PC-9 (cell line): Measurements from ENCODE around the gene RABL3. TPM values are rescaled to one million over a fixed set of nuclear protein-coding genes. Genes with fewer than 3 reads are reported as not detected.

Experiments used
- BruUV-seq: library from RNA; stranded (reverse); fragments of 400-500 nt; replicated peaks from 2 replicates; lab custom pipeline; 2021; lab: Mats Ljungman, UMichigan
- CTCF ChIA-PET: fragments of 300-600 bp; sonication (Branson Sonifier 250); formaldehyde crosslinking; loops from one replicate; lab custom pipeline; 2022; ENCODE audit warnings: antibody characterized with exemption; lab: Charles Lee
- POLR2A ChIA-PET: fragments of 300-600 bp; sonication (Branson Sonifier 250); formaldehyde crosslinking; loops from one replicate; lab custom pipeline; 2022; ENCODE audit warnings: antibody characterized with exemption; ENCODE audit not compliant: unreplicated experiment; lab: Charles Lee
- DNase-seq, 2 experiments: peaks; one replicate each; pipeline versions ENCODE4 v3.0.0 to v3.0.0-alpha.2; 2015 to 2022; ENCODE audit warnings: mixed read lengths in 1 of 2
- H2AFZ ChIP-seq: fragments of 200-600 bp; sonication (generic); 2 replicates; pipeline ENCODE4 v1.8.1; 2017; ENCODE audit warnings: antibody characterized with exemption
- H3F3A ChIP-seq: fragments of 200-600 bp; sonication (generic); 2 replicates; pipeline ENCODE4 v1.8.1; 2017; ENCODE audit warnings: antibody characterized with exemption, mild to moderate bottlenecking, low read depth; ENCODE audit not compliant: insufficient read depth
- H3K27ac ChIP-seq: fragments of 200-600 bp; sonication (generic); 2 replicates; pipeline ENCODE4 v1.6.1; 2016; ENCODE audit warnings: mixed run types
- H3K27me3 ChIP-seq: fragments of 200-600 bp; sonication (generic); 2 replicates; pipeline ENCODE4 v1.6.1; 2016; ENCODE audit warnings: low read depth, mixed run types; ENCODE audit not compliant: insufficient read depth
- H3K36me3 ChIP-seq: fragments of 200-600 bp; sonication (generic); 2 replicates; pipeline ENCODE4 v1.6.1; 2016; ENCODE audit warnings: low read depth, mixed run types
- H3K4me1 ChIP-seq: fragments of 200-600 bp; sonication (generic); replicated peaks from 2 replicates; pipeline ENCODE4 v1.6.1; 2016; ENCODE audit warnings: mixed run types; ENCODE audit not compliant: insufficient read depth
- H3K4me2 ChIP-seq: fragments of 200-600 bp; sonication (generic); 2 replicates; pipeline ENCODE4 v1.6.1; 2017; ENCODE audit warnings: mixed run types
- H3K4me3 ChIP-seq: fragments of 200-600 bp; sonication (generic); 2 replicates; pipeline ENCODE4 v1.6.1; 2016; ENCODE audit warnings: mixed run types
- H3K79me2 ChIP-seq: fragments of 200-600 bp; sonication (generic); 2 replicates; pipeline ENCODE4 v1.6.1; 2017; ENCODE audit warnings: low read depth, mixed run types
- H3K9me2 ChIP-seq: fragments of 200-600 bp; sonication (generic); 2 replicates; pipeline ENCODE4 v1.8.1; 2017; ENCODE audit warnings: mild to moderate bottlenecking; ENCODE audit not compliant: insufficient read depth
- H3K9me3 ChIP-seq: fragments of 200-600 bp; sonication (generic); 2 replicates; pipeline ENCODE4 v1.8.1; 2016; ENCODE audit warnings: low read depth; ENCODE audit not compliant: insufficient read depth
- H4K20me1 ChIP-seq: fragments of 200-600 bp; sonication (generic); 2 replicates; pipeline ENCODE4 v1.8.1; 2017; ENCODE audit not compliant: insufficient read depth
- EZH2 ChIP-seq: fragments of 200-600 bp; sonication (generic); IDR thresholded peaks from 2 replicates; pipeline ENCODE4 v1.8.0; 2017; ENCODE audit warnings: antibody characterized with exemption, low read depth
- intact Hi-C: fragments of 100-400 bp; cut with micrococcal nuclease; formaldehyde crosslinking; loops from one replicate; pipeline ENCODE4 v1.10.0; 2022; ENCODE audit not compliant: unreplicated experiment
- total RNA-seq: library from RNA; stranded (reverse); gene quantifications from 2 replicates; pipeline ENCODE4 v1.2.3, GENCODE V29; 2021
- TF ChIP-seq, protein P1 (sequence below): fragments of 200-600 bp; sonication (generic); conservative IDR thresholded peaks from 2 replicates; pipeline ENCODE4 v1.6.1; 2017; ENCODE audit warnings: mixed run types, antibody characterized with exemption, mild to moderate bottlenecking, moderate library complexity

The RABL3 gene
- total RNA-seq, 1 experiment from 2014 or later = 29.8 TPM

DNA sequence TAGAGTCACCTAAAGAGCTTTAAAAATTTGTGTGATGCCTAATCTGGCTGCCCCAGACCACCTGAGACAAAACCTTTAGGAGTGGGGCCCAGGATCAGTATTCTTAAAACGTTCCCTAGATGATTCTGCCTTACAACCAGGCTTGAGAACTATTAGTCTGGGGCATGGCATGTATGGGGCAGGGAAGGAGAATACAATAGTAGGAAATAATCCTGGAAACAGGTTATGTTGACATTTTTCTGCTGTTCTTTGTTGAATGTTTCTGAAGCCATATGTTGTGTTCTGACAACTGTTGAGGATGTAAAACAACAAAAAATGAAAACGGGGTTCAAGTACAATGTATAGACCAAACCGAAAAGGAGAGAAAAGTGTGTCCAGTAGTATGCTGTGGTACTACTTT, 3.1 kb upstream of the RABL3 start:
- Histone ChIP-seq H3K9me3 (no peaks in the 10 kb centered on the region), H3K4me3 (no peak overlapping the region), H3F3A (no peaks in the 10 kb centered on the region; the same call in 1 of the 2 replicates), H3K27ac (no peak overlapping the region), H3K4me2 (no peak overlapping the region), H3K36me3 (no peaks in the 10 kb centered on the region), H4K20me1 (peaks cover 4% of the 10 kb centered on the region; the same call in 1 of the 2 replicates), H3K4me1 (peaks cover 14% of the 10 kb centered on the region), H2AFZ (no peak overlapping the region), H3K79me2 (peaks cover 66% of the 10 kb centered on the region), H3K9me2 (no peaks in the 10 kb centered on the region), H3K27me3 (no peaks in the 10 kb centered on the region)
- ChIA-PET CTCF (no interaction called here), POLR2A (no interaction called here)
- BruUV-seq = no TSS peak
- intact Hi-C loops = no loop called here
- TF ChIP-seq EZH2 = no peak
- TF ChIP-seq, protein P1, sequence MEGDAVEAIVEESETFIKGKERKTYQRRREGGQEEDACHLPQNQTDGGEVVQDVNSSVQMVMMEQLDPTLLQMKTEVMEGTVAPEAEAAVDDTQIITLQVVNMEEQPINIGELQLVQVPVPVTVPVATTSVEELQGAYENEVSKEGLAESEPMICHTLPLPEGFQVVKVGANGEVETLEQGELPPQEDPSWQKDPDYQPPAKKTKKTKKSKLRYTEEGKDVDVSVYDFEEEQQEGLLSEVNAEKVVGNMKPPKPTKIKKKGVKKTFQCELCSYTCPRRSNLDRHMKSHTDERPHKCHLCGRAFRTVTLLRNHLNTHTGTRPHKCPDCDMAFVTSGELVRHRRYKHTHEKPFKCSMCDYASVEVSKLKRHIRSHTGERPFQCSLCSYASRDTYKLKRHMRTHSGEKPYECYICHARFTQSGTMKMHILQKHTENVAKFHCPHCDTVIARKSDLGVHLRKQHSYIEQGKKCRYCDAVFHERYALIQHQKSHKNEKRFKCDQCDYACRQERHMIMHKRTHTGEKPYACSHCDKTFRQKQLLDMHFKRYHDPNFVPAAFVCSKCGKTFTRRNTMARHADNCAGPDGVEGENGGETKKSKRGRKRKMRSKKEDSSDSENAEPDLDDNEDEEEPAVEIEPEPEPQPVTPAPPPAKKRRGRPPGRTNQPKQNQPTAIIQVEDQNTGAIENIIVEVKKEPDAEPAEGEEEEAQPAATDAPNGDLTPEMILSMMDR = no peak
- no peak for DNase-seq

DNA sequence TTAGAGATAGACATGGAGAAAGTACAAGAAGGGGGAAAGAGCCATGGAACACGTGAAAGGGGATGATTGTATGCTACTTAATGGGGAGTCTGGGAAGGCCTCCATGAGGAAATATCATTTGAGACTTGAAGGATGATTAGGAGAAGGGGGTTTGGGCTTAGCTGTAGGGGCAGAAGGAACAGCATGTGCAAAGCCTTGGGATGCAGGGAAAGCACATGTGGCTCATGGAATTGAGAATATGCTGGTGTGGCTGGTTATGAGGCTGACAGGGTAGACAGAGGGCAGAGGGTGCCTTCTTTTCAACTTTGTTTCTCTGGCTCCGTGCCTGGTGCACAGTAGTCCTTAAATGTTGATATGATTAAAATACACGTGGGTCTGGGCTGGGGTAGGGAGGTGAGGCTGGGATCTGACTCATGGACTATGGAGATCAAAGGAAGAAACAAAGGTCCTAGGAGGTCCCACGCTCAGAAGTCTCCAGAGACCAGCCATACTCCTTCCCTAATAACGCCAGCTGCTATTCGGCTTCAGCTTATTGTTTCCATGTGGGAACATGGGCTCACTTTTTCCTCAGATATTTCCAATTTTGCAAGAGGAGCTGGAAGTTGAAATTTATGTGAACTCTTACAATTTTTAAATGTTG, 1.4 kb upstream of the RABL3 start:
- ChIA-PET POLR2A (no interaction called here), CTCF (no interaction called here)
- intact Hi-C loops = loop anchor here (2.0 kb wide), 2 partner anchors 25 to 147 kb away; partner anchors contain the start of gene NDUFB4
- no peak for DNase-seq
- no TSS peak for BruUV-seq
- H3F3A ChIP-seq = no peaks in the 10 kb centered on the region; the same call in 1 of the 2 replicates
- H3K27ac ChIP-seq = peak overlapping the region; percentile 90
- H2AFZ ChIP-seq = peak overlapping the region; percentile 99
- H3K4me3 ChIP-seq = peak overlapping the region; percentile 98
- TF ChIP-seq, protein P1 = no peak
- TF ChIP-seq EZH2 = no peak
- H3K79me2 ChIP-seq = peaks cover 59% of the 10 kb centered on the region
- no peaks in the 10 kb centered on the region for H3K9me2 ChIP-seq
- H3K4me1 ChIP-seq = peaks cover 14% of the 10 kb centered on the region
- no peaks in the 10 kb centered on the region for H4K20me1 ChIP-seq
- H3K9me3 ChIP-seq = peaks cover 7% of the 10 kb centered on the region; the same call in 1 of the 2 replicates
- peak overlapping the region; percentile 98 for H3K4me2 ChIP-seq
- H3K36me3 ChIP-seq = peaks cover 2% of the 10 kb centered on the region
- no peaks in the 10 kb centered on the region for H3K27me3 ChIP-seq

DNA sequence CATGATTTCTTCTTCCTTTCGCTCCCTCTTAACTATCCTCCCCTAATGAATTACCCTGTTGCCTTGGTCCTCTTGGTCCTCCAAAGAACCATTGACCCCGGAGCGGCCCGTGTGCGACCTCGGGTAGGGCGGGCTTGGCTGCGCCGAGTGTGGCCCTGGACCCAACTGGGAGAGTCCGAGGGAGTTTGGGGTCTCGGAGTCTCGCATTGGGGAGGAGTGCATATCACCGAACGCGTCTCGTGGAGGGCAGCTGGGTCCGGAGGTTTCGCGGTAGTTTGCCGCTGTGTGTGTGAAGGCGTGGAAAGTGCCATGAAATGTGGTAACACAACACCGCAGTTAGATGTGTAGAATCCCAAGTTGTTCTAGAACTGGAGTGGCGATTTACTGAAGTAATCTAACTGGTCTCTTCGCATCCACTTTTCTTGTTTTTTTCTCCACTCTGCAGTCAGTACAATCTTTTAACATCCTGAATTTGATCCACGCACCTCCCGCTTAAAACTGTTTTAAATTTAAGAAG, 591 bp upstream of the RABL3 start:
- peaks cover 7% of the 10 kb centered on the region for H3K9me3 ChIP-seq
- peaks cover 7% of the 10 kb centered on the region for H3K36me3 ChIP-seq
- peaks cover 14% of the 10 kb centered on the region for H3K4me1 ChIP-seq
- intact Hi-C loops = loop anchor here (2.0 kb wide), 2 partner anchors 24 to 146 kb away; partner anchors contain the start of gene NDUFB4
- peak overlapping the region; percentile 98 for H3K4me2 ChIP-seq
- no peak for DNase-seq
- H3K27ac ChIP-seq = peak overlapping the region; percentile 90
- peak overlapping the region; percentile 98 for H3K4me3 ChIP-seq
- TF ChIP-seq, protein P1 = no peak
- no peak for TF ChIP-seq EZH2
- no peaks in the 10 kb centered on the region for H3K27me3 ChIP-seq
- CTCF ChIA-PET = no interaction called here
- no peaks in the 10 kb centered on the region for H3K9me2 ChIP-seq
- BruUV-seq = TSS peak; percentile 84
- H3K79me2 ChIP-seq = peaks cover 59% of the 10 kb centered on the region
- no peaks in the 10 kb centered on the region for H4K20me1 ChIP-seq
- POLR2A ChIA-PET = no interaction called here
- H2AFZ ChIP-seq = peak overlapping the region; percentile 99
- no peaks in the 10 kb centered on the region; the same call in 1 of the 2 replicates for H3F3A ChIP-seq
